Caki2 (cell line): Measurements from ENCODE around the gene MAP3K20. TPM values are rescaled to one million over a fixed set of nuclear protein-coding genes. Genes with fewer than 3 reads are reported as not detected.
"Not testable (repeated sequence)": the region's sequence is repeated elsewhere in the genome, so short reads cannot be mapped to it uniquely, and the experiment has no call there.

Experiments used
- DNase-seq: peaks from one replicate; pipeline ENCODE4 v3.0.0-alpha.2; 2015; ENCODE audit warnings: low read depth
- in situ Hi-C: cut with HindIII; loops from 2 replicates; pipeline ENCODE4 v1.10.0; 2016; ENCODE audit warnings: low sequenced_read_pairs, low pct_unique_long_range_greater_than_20kb, mixed read lengths
- total RNA-seq: library from RNA; depleted of rRNA; stranded (reverse); fragments of >200 nt; shearing (Covaris generic); gene quantifications from 2 replicates; pipeline ENCODE4 v1.2.3, GENCODE V29; 2014; ENCODE audit warnings: low replicate concordance

Gene MAP3K20
- total RNA-seq, 1 experiment from 2014 or later, result 22.2 TPM

DNA sequence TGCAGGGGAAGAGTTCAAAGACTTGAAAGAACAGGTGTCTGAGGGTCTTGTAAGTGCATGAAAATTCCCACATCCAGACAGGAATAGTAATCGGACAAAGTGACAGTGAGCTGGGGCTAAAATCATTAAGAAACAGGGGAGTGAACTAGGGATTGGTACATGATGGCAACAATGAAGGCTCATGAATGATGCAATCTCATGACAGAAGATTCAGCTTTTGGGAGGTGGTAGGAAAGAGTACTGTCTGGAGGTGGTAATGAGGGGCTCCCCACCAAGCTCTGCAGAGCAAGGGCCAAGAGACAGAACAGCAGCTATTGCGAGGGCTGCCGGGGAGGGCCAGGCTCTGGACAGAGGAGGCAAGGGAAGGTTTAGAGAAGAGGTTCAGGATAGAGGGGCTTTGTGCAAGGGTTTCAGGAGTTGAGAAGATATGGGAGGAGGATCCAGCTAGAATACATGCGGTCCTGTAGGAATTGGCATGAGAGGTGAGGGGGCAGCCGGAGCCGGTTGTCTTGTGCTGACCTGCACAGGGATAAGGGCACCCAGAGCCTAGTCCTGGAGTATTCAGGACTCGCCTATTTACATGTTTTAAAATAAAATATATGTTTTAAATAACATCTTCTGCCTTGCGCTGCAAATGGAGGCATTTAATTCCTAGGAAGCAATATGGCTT lies 31.4 kb downstream of the MAP3K20 start:
- in situ Hi-C loops, result no loop called here

DNA sequence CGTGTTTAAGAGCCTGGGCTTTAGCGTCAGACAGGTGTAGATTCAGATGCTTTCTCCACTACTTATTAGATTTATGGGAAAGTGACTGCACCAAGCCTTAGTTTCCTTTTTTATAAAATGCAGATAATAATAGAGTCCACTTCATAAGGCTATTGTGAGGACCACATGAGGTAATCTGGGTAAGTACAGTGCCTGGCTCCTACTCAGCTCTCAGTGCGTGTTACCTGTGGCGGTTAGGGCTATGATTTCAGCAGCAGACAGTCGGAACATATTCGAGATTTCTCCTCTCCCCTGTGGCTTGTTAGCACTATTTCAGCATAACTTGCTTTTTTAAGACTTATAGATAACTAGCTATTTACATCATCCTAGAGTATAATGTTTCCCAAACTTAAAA lies 32.0 kb downstream of the MAP3K20 start:
- in situ Hi-C loops, result no loop called here
- DNase-seq, result no peak

More for the DNA sequence above, 31.4 kb downstream of the MAP3K20 start:
- no peak for DNase-seq

DNA sequence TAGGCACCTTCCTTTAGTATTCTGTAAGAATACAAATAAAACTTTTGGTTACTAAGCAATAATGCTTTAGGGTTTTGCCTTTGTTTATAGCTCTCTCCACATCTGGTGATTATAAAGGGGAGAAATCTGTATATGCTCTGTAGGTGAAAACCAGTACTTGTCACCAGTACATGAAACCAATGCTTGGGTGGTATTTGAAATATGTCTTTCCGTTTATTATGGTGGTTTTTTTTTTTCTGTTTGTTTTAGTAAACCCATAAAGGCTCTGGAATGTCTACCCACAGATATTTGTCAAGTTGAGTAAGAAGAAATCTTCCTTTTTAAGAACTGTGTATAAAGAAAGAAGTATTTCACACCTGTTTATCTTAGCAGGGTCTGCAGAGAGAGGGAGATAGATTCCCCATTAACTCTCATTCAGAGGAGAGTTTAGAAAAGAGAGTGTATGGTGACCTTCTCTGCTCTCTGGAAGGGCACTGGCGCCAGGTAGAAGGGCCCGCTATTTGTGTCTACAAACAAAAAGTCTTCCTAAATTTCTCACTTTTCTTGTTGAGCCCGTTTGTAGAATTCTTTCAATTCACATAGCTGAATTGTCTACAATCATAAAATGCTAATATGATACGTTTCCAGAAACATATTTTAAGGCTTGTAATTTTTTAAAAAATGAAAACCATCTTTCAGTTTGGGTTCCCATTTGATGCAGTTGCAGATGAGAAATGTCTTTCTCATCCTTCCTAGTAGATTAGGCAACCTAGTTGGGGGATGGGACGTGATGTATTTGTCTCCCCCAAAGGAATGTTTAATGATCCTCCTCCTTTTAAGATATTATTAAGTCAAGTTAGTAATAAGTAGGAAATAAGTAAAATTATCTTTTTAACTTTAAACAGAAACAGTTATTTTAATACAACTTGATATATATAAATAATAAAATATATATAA lies 33.9 kb downstream of the MAP3K20 start:
- in situ Hi-C loops, result no loop called here
- peak; percentile 56 for DNase-seq

DNA sequence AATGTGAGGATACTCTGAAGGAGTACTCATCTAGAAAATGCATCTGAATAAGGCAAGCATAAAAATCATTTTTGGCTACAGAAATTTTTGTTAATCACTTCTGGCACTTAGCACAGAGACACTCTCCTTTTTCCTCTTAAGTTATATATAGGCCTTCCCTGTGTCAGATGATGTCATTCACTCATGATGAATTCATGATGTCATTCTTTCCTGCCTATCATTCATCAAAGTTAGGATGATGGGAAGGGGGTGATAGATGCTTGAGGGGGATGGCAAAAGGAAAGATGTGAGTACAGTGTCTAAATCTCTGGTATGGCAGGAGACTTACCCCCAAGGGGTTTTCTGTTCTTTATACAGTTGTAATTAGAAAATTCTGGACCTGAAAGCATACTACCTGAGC lies 42.0 kb downstream of the MAP3K20 start:
- in situ Hi-C loops, result no loop called here
- no peak for DNase-seq

DNA sequence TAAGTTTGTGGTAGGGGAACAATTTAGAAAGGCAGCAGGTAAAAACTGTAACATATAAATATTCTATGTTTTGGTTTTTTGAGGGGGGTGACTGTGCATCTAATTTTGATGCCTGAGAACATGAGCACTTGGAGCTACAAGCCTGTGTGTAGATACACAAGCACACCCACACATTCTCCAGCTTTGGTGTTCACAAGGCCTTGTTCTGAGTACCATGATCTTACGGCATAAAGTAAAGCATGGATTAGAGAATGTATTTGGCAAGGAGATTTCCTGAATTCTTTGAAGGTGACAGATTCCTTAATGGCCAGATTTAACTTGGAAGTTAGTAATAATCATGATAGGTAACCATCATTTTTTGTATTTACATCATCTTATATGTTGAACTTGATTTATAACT lies 42.7 kb downstream of the MAP3K20 start:
- no peak for DNase-seq
- in situ Hi-C loops, result no loop called here

DNA sequence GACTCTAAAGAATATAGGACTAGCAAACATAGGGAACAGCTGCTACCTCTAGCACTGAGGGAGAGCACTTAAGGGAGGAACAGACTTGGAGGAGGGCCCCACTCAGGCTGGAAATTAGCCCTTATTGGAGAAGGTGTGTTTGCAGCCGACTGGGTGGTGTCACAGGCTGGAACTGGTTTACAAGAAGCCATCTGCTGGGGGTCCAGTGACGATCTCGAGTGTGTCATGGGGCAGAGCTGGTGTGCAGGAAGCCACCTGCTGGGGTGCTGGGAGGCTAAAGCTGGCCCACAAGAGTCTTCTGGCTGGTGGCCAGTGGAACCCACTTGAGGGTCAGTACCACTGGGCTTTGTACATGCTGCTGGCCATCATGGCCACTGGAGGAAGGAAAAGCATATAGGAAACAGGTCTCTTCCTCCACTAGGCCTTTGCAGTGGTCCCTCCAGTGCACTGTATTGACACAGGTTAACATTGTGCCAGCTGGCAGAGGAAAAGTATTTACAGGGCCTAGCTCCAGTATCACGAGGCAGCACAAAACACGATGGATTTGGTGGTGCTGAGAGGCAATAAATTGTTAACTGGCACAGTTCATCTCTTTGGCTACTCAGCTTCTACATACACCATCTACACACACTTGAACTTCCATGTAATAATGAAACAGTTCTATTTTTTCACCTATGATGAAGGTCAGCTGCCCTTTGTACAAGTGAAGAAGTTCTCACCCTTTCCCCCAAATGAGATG lies 43.6 kb downstream of the MAP3K20 start:
- DNase-seq, result no peak
- in situ Hi-C loops, result no loop called here

DNA sequence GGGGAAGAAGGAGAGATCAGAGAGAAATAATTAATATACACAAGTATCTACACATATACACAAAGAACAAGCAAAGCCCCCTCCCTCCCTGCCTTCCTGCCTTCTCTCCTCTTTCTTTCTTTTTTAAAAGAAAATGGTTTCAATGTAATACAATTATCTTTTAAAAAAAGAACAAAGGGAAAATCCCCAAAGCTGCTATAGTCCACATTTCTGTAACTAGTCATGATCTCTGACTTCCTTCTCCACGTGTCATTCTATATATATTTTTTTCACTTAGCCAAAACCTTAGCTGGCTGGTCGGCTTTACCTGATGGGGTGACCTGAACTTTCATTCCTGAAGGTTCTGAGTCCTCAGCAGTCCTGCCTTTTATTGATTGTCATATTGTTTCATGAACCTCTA lies 44.3 kb downstream of the MAP3K20 start:
- in situ Hi-C loops, result no loop called here
- DNase-seq, result no peak

DNA sequence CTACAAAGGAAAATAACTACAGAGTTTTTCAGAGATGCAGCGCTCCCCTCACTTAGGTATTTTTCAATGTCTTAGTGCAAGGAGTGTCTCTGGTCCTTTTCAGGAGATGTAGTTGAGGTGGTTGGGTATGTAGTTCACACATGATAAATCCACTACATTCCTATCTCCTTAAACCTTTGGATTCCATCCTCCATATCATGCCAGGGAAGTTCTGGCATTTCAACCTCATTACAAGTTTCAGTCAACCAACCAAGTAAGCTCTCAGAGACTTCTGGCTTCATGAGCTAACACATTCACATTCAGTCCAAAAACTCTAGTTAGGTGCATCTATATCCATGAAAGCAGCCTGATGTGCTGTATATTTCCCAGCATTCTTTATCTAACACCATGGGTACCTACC lies 47.3 kb downstream of the MAP3K20 start:
- in situ Hi-C loops, result no loop called here
- no peak for DNase-seq

DNA sequence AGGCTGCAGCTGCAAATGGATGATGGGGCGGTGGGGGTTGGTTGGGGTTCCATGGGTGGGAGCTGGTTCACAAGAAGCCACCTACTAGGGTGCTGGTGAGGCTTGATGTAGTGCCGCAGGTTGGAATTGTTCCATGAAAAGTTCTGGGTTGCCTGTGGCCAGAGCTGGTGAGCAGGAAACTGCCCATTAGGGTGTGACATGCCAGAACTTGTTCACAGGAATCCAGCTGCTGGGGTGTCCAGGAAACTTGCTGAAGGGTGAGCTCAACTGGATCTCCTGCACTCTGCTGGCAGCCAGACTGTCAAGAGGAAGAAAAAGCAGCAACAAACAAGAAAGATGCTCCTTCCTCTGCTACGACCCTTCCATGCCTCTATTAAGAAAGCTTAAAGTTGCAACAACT lies 48.8 kb downstream of the MAP3K20 start:
- in situ Hi-C loops, result no loop called here
- no peak for DNase-seq

DNA sequence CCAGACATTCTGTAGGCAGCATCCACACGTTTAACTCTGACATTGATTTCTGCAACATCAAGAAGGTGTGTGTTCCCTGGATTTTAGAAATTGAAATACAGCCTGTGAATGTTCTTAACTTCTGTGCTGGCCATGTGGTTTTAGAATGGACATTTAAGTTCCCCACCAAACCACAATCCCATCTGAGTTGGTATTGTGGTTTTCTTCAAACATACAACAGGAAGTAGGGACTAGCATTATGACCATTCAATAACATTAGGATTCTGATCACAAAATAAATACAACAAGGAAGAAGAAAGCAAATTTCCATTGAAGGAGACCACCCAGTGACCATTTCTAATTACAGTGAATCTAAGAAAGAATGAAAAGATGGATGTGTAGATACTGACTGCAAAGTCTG lies 51.2 kb downstream of the MAP3K20 start:
- in situ Hi-C loops, result no loop called here
- no peak for DNase-seq

DNA sequence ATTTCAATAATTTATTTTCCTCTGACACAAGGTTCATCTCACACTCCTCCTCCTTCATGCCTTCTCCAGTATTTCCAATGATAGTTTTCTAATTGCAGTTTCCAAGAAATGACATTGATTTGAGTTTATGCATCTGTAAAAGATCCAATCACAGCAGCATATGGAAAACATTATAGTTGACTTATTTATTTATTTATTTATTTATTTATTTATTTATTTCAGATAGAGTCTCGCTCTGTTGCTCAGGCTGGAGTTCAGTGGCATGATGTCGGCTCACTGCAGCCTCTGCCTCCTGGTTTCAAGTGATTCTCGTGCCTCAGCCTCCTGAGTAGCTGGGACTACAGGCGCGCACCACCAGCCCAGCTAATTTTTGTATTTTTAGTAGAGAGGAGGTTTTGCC lies 52.5 kb downstream of the MAP3K20 start:
- DNase-seq, in situ Hi-C loops: not testable (repeated sequence)

DNA sequence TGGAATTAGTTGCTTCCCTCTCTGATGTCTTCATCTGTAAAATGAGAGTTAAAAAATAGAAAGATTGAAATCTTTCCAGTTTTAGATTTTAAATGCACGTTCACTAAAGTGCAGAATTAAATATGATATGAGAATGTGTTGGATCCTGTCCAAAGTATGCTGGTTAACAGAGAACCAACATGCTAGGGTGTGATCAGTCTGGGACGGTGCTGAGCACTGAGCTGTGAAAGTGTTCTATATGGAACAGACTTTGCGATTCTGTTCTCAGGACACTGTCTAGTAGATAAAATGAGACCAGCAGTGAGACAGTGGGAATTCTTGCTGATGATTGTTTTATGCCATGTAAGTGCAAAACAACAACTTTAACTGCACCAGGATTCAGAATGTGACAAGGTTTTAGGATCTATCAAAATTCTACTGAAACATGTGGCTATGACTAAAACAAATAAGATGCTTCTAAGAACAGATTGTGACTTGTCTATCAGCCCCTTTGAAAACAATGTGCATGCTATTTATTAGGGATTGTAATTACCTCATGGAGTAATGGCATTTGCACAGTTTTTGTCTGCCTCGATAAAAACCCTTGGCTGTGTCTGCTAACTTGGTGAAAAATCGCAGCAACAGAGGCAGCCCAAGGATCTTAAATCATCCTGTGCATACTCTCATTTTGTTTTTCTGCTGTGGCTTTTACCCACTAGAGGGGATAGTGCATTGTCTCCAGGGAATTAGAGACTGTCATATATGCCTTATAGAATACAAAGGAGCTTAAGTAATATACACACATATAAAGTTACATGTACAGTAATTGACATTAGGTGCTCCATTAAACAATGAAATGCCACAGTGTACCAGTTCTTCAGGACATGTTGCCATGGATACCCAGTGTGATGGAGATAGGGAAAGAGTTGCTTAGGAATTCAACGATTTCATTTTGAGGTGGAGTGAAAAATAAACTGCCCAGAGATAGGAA lies 55.1 kb downstream of the MAP3K20 start:
- in situ Hi-C loops, result no loop called here
- DNase-seq, result peak; percentile 18

DNA sequence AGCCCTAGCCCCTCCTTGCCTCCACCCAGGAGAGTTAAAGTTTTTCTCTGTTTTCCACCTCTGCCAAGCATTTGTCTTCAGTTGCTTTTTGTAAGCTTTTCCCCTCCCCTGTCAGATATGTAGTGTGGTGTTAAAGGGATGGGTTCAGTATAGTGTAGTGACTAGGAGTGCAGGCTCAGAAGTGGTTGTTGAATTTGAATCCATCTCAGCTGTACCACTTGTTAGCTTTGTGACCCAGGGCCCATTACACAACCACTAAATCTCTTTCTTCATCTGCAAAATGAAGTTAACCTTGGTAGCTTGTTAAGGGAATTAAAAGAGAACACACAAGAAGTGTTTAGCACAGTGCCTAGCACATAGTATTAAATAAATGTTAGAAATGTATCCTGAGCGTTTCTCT lies 56.9 kb downstream of the MAP3K20 start:
- in situ Hi-C loops, result no loop called here
- DNase-seq, result no peak

DNA sequence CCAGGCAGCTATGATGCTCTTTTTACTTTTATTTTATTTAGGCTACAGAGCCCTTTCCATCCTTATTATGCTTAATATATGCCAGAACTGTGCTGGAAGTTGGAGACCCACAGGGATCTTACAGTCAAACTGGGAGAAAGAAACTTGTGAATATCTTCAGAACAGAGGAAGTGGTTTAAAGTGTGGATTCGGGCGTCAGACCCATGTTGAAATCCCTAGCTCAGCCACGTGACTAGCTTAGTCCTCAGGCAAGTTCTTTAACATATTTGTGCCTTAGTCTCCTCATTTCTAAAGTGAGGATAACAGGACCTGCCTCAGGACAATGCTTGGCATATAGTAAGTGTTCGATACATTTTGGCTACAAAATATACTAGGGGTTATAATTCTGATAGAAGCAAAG lies 59.1 kb downstream of the MAP3K20 start:
- in situ Hi-C loops, result no loop called here
- DNase-seq, result no peak

DNA sequence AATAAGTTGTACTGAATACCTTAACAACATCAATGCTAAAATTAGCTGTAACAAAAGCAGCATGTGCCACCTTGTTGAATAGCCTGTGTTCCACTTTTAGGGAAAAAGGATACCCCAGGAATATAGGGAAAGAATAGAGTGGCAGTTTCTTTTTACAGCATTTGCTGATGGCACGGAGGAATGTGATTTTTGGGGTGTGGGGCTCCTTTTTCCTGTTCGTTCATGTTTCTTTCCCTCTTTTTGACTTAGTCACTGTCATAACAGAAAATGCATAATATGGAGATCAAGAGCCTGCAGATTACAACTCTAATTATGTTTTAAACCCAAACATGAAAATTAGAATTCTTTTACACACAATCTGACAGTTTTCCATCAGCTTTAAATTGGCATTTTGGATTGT lies 60.4 kb downstream of the MAP3K20 start:
- DNase-seq, result no peak
- in situ Hi-C loops, result no loop called here

DNA sequence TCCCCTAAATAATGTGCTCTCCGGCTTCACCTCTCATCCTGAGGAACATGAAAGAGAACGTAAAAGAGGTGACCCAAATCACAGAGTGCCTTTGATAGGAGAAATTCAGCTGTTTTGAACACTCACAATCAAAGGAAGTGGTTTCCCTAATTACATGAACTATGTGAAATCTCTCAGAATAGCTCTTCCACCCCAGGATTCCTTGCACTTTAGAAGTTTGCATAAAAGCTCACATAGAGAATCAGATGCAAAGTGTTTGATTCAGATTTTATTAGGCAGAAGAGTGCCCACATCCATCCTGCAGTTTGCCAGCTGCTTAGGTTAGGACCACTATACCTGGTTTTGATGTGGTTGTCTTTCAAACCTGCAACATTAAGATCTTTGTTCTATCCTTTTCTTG lies 61.0 kb downstream of the MAP3K20 start:
- no peak for DNase-seq
- in situ Hi-C loops, result no loop called here

DNA sequence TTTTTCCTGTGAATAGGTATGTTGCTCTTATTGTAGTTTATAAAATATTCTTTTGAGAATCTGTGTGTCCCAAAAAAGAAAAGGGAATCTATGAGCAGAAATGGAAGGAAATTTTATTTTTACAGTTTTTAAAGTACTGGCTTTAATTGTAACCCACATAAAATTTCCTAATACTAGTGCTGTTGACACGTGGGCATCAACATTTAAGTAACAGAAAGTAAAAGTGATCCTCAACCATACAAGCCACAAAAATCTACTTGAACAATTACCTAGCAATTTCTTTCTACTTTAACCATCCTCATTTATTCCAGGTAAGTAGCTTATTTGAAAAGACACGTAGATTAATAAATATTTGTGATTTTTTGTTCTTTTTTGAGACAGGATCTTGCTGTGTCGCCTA lies 62.0 kb downstream of the MAP3K20 start:
- in situ Hi-C loops, result no loop called here
- DNase-seq, result no peak

DNA sequence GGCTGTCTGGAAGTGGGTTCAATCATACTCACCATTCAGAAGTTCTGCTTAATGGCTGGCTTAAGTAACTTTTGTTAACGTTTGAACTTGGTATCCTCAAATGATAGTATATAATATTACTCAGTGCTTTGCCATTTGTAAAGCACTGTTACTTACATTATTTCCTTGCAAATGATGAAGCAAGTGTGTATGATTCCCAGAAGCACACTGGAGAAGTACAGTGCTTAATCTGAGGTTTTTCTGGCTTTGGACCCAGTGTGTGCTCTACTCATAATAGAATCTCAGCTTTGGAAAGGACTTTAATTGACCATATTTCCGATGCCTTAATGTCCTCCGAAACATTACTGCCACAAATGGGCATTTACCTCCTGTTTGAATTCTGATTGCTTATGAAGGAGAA lies 63.3 kb downstream of the MAP3K20 start:
- in situ Hi-C loops, result no loop called here

More for the DNA sequence above, 63.3 kb downstream of the MAP3K20 start:
- DNase-seq, result no peak
